H1 (cell line): ENCODE measurements around the gene MTHFD1. TPM values are rescaled to one million over a fixed set of nuclear protein-coding genes. Genes with fewer than 3 reads are reported as not detected.

Experiments used
- CHD2 ChIP-seq: IDR thresholded peaks from 2 replicates; pipeline ENCODE4 v1.6.1; 2012; ENCODE audit warnings: low read length, improper control_type of control experiment
- polyA plus RNA-seq, 7 experiments: library from polyadenylated mRNA; depleted of rRNA in 3 of 7; stranded (reverse) in 5 of 7; unstranded in 2 of 7; fragments of >200 nt in 5 of 7; fragments of 200-250 nt in 2 of 7; gene quantifications; 1 replicate in 5 of 7; 2 replicates in 1 of 7; 4 replicates in 1 of 7; pipeline versions ENCODE4 v1.2.1 to v1.2.3, GENCODE V29; 2011 to 2013; ENCODE audit warnings: missing spikeins in 2 of 7, mixed read lengths in 2 of 7
- total RNA-seq: library from RNA; stranded (reverse); fragmentation: NEBNext Ultra II Directional; extraction: Animal tissue kit (Norgen Biotek cat#: 25700); gene quantifications from 2 replicates; pipeline ENCODE4 v1.2.1, GENCODE V29; 2021

Gene MTHFD1
- total and polyA plus RNA-seq, 2 of the 8 experiments (the other 6 are each of a cell fraction or from before 2014, with no cell fraction given), result 79.7 to 332 TPM

- no peak for TF ChIP-seq CHD2
Observed at GRCh38 chr14:64422005-64422404, 33.9 kb downstream of the MTHFD1 start (continued).
